SIG-M5 treated with dmso at 0.1 percent for 504 hours (cell line): ENCODE results near the gene SHANK1.
"Not testable (repeated sequence)": the region's sequence is repeated elsewhere in the genome, so short reads cannot be mapped to it uniquely, and the experiment has no call there.

Experiments used
- DNase-seq: peaks from one replicate; lab custom pipeline; 2025; ENCODE audit not compliant: unreplicated experiment; lab: John Stamatoyannopoulos, UW

The SHANK1 gene

DNA sequence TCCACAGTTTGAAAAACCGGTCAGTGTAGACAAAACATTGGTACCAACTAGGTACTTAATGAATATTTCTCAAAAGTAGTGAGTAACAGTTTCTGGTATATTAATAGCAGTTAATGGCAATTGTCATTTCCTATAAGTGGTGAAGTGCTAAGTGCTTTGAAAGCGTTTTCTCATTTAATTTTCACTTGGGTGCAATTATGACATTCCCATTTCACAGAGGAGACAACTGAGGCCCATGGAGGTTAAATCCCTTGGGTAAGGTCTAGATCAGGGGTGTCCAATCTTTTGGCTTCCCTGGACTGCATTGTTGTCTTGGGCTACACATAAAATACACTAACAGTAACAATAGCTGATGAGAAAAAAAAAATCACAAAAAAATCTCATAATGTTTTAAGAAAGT, 79.2 kb downstream of the SHANK1 start:
- DNase-seq: no peak

DNA sequence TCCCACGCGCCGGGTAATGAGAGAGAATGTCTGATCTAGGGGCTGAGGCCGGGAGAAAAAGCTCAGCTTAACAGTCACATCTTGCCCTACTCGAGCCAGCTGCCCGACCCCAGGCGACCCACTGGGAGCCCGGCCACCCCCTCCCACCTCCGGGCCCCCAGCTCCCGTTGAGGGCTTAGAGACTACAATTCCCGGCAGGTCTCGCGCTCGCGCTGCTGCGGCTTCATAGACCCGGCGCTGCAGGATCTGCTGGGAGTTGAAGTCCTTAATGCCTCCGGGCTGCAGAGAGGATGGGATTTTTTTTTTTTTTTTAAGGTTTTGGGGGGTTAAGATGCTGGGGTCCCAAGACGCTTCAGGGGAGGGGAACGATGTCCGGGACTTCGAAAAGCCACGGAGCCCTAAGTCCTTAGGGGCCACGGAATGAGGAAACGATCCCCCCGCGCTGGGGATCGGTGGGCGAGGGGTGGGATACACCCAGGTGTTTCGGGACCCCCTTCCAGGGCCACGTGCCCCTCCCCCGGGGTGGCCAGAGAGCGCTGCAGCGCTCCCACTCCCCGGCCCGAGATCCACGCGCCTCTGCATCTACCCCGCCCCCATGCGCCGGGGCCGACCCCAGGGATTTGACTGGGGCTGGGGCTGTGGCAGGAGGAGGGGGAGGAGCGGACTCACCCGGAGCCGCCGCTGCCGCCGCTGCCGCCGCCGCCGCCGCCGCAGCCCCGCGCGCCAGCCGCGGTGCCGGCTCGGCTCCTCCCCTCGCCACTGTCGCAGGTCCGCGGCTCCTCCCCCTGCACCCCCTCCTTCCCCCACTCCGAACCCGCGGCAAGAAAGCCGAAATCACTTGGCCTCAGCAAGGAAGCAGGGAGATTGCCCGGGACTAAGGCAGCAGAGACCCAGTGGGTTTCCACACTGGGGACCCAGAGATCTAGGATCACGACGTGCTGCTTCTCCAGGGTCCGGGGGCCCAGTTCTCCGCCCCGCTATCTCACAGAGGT, 80.2 kb downstream of the SHANK1 start, which contains the start of gene SYT3:
SYT3 (minus strand) TSS at position 761 of the 992 bp plus-strand sequence. CDS start 2,470 bp downstream, outside the sequence.
- DNase-seq: peak; percentile 18

DNA sequence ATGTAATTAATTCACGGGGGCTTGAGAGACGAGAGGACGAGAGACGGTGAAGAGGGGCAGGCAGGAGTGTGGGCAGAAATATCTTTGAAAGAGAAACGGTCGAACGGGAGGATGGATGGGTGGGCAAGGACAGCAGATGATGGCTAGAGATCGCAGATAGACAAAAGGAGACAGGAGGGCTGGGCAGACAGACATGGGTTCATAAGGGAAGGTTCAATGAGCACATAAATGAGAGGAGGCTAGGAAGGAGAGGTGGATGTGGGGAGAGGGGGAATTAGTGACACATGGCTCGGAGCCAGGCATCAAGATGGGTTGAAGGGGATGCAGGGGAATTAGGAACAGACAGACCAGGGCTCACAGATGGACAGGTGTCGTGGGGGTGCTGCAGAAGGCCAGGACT, 81.0 kb downstream of the SHANK1 start:
- no peak for DNase-seq

DNA sequence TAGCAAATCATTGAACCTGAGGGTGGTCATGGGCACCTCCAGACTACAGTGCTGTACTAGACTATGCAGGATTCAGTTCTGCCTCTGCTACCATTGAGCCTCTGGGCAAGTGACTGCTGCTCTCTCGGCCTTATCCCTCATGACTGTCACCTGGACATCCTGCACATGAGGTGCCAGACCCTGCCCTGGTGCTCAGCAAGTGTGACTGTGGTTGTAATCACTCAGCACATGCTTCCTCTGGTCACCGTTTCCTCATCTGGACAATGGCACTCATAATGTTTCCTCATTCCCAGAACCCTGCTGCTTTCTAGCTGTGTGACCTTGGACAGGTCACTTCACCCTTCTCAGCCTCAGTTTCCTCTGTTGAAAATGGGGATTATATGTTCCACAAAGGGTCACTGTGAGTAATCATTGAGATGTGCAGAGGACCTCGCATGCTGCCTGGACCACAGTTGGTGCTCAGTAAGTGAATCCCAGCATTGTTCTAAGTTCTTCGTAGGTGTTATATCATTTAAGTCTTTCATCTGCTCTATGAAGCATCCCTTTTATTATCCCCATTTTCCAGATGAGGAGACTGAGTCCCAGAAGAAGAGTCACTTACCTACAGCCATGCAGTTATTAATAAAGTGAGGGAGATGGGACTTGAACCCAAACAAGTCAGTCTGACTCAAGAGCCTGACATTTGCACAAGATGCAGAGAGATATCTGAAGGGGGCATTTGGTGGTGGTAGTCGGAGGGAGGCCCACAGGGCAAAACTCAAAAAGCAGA, 83.1 kb downstream of the SHANK1 start:
- DNase-seq: no peak

DNA sequence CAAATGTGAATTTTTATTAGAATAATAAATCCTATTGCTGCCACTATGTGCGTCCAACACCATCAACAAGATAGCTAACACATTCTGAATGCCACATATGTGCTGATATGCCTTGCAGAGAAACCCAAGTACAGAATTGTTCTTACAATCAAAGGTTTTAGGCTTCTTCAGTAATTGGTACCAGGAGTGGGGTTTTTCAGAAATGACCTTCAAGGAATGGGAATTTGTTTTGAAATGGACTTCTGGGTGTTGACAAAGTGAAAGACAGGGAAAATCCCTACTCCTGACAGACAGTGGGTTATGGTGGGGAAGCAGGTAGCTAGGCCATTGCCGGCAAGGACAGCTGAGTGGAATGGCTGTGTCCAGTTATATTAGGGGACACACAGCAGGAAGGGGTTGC, 85.6 kb downstream of the SHANK1 start:
- DNase-seq: no peak

DNA sequence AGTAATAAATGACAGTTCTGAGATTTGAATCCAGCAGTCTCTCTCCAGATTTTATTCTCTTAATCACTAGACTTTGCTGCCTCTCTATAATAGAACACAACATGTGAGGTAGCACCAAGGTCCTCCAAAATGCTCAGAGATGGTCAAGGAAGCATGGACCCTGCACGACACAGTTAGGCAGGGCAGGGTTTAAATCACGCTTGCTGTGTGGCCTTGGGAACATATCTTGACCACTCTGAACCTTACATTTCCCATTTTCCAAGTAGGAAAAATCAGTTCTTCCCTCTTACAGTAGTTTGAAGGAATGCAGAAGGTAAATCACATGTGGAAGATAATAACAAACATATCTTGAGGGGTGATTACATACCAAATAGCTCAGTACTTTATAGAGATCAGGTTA, 86.2 kb downstream of the SHANK1 start:
- DNase-seq: no peak

DNA sequence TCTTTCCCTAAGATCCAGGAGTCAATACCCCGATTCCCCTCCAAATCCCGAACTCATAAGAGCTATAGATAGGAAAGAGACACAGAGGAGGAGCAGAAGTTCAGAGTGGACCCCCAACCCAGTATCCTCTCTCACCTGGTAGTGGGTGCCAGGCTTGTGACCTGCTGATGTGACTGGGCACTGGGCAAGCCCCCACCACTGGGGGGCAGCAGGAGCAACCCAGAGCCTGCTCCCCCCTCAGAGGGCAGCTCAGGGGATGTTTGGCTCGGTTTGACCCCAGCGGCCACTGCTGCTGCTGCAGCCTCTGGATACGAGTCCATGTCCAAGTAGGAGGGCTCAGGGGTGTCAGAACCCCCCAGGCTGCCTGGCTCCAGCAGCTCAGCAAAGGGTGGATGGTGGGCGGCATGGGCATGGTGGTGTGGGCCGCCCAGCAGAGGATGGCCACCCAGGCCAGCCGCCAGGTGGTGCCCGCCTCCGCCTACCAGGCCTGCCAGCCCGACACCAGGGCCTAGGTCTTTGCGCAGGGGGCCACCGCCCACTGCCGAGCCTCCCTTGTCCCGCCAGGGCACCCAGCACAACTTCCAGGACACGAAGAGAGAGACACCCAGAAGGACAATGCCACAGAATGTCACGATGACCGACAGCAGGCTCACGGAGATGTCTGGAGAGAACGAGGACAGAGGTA, 87.3 kb downstream of the SHANK1 start:
- DNase-seq: no peak

DNA sequence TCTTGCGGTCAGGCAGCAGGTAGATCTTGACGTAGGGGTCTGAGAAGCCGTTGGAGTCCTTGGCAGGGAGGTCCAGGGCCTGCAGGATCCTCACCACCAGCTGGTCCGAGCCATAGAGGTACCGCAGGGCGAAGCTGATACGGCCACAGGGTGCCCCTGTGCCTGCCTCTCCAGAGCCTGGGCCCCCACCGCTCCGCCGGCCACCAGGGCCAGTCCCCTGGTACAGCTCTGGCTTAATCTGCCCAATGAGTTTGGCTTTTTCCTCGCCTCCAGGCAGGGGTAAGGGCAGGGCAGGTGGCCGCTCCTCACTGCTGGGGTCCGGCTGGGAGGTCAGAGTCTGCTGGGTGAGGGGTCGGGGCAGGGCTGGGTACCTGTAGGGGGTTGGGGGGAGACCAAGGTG, 89.8 kb downstream of the SHANK1 start:
- no peak for DNase-seq

DNA sequence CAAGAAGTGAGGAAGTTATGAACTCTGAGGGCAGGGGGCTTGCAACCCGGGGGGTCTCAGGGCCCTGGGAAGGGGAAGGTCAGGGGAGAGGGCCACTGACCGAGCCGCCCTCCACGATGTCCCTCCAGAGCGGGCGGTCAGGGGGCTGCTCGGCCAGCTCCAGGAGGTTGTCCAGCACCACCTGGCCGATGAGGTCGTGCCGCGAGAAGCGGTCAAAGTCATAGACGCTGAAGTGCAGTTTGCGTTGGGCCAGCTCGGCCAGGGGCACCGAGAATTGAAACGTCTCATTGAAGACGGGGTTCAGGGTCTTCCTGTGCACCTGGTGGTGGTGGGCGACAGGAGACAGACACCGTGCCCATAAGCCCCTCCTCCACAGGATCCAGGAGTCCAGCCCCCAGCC, 90.4 kb downstream of the SHANK1 start:
- no peak for DNase-seq

DNA sequence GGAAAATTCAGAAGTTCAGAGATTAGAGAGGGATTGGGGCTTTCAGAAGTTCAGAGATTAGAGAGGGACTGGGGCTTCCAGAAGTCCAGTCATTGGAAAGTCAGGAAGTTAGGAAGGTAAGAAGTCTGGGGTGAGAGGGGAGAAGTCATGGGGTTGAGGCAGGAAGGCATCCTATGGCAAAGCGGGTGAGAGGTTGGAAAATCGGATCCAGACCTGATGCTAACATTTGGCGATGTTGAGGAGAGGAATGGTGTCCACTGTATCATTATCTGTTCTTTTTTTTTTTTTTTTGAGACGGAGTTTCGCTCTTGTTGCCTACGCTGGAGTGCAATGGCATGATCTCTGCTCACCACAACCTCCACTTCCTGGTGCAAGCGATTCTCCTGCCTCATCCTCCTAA, 91.1 kb downstream of the SHANK1 start:
- no peak for DNase-seq

DNA sequence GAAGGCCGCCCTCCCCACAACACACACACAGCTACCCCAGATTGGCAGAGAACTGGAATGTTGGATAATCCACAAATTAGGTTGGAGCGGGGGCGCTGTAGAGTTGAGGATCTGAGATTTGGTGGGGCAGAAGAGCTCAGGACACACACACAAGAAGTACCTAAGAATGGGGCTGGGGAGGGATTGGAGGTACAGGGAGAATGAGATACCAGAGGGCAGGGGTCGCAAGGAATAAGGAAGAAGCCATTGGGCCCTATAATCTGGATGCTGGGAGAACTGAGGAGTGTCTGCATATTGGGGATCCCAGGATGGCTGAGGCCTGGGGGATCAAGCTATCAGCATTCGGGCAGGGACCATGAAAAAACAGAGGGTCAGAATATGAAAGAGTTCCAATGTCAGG, 91.5 kb downstream of the SHANK1 start:
- no peak for DNase-seq

DNA sequence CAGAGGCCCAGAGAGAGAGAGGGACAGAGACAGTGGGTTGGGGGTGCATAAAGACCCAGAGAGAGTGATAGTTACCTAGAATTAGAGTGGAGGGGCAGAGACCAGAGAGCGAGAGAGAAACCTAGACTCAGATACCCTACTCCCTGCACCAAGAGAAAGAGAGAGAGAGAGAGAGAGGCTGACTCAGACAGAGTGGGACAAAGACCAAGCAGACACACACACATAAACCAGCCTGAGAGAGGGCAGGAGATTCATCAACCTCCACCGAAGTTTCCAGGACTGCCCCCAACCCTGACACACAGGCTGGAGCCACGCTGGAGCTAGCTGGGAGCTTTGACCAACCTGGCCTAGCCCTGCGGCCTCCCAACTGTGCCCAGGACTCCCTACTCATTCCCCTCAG, 92.8 kb downstream of the SHANK1 start:
- DNase-seq: no peak

DNA sequence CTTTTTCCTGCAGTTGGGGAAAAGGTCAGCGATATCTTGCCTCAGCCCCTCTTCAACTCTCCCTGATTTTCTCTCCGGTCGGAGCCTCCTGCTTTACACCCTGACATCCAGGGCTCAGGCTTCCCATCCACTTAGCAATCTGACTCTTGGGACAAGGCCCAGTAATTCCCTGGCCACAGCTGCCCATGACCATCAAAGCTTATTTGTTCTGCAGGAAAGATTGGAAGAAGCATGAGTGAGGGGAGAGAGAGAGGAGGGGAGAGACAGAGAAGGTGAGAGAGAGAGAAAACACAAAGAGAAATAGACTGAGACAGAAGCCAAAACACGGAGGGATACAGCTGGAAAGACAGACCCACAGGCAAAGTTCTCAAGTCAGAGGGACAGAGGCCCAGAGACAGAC, 93.6 kb downstream of the SHANK1 start:
- DNase-seq: no peak

DNA sequence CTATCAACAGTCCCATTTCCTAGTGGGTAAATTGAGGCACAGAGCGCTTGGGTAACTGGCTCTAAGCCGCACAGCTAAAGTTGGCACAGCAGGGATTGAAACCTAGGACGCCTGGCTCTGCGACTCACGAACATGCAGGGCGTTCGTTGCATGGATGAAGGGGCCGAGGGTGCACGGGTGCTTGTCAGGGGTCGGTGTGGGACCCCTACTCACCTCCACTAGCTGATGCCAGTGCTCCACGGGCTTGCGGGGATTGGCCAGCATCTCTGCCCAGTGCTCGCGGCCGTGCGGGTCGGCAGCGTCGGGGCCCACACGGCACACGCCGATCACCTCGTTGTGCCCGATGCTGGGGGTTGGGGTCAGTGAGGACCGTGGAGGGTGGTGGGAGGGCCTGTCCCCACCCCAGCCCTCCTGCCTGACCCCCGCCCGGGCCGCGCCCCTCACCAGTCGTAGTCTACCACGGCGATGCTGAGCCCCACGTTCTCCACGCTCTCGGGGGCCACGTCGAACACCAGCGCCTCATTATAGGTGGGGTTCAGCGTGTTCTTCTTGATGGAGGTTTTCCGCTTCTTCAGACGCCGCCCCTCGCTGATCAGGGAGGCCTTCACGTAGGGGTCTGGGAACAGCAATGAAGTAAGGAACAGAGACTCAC, 94.5 kb downstream of the SHANK1 start:
- DNase-seq: no peak

DNA sequence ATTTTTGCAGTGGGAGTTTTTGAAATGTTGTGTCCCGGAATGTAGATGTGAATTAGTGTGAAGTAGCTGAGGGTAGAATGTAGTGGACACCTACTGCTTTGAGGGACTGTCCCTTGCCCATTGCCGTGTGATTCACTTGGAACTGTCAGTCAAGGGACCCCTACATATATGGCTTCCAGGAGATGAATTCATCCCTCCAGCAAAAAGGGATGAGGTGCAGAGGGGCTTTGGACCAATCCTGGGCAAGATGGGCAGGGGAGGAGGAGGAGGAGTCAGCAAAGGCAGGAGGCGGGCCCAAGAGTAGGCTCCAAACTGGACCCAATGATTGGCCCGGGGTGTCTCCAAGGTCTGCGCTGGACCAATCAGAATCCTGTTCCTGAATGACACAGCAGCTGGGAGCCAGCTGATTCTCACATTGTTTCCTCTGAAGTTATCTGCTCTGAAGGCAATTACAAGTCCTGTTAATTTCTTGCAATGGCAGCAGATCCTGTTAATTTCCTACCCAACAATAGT, 99.2 kb downstream of the SHANK1 start:
- not testable (repeated sequence) for DNase-seq

DNA sequence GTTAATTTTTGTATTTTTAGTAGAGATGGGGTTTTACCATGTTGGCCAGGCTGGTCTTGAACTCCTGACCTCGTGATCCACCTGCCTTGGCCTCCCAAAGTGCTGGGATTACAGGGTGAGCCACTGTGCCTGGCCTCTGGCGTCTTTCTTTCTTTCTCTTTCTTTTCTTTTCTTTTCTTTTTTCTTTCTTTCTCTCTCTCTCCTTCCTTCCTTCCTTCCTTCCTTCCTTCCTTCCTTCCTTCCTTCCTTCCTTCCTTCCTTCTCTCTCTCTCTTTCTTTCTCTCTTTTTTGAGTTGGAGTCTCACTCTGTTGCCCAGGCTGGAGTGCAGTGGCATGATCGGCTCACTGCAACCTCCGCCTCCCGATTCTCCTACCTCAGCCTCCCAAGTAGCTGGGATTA, 100.4 kb downstream of the SHANK1 start:
- not testable (repeated sequence) for DNase-seq

DNA sequence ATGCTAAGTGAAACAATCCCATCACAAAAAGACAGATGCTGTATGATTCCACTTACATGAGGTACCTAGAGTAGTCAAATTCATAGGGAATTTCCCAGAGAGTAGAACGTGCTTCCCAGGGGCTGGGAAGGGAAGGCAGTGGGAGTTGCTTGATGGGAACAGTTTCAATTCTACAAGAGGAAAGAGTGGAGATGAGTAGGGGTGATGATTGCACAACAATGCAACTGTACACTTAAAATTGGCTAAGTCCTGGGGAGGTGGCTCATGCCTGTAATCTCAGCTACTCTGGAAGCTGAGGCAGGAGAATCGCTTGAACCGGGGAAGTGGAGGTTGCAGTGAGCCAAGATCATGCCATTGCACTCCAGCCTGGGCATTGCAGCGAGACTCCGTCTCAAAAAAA, 101.2 kb downstream of the SHANK1 start:
- peak; percentile 1 for DNase-seq

DNA sequence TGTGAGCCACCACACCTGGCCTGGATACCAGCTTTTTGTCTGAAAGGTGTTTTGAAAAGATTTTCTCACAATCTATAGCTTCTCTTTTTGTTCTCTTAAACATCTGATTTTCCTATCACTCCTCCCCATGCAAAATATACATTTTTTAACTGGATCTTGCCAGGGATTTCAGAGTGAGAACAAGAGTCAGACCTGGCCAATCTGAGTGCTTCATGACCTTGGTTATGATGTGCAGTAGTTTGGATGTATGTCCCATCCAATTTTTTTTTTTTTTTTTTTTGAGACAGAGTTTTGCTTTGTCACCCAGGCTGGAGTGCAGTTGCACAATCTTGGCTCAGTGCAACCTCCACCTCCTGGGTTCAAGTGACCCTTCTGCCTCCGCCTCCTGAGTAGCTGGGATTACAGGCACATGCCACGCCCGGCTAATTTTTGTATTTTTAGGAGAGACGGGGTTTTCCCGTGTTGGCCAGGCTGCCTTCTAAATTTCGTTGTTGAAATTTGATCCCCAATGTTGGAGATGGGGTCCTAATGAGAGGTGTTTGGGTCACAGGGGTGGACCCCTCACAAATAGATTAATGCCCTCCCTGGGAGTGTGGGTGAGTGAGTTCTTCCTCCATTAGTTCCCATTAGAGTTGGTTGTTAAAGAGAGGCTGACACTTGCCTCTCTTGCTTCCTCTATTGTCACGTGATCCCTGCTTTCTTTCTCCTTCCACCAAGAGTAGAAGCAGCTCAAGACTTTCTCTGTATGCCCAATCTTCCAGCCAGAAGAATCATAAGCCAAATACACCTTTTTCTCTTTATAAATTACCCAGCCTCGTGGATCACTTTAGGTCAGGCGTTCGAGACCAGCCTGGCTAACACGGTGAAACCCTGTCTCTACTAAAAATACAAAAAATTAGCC, 106.8 kb downstream of the SHANK1 start:
- peak; percentile 2 for DNase-seq
